ENCODE results near the gene GHDC.
"Not testable (repeated sequence)": the region's sequence is repeated elsewhere in the genome, so short reads cannot be mapped to it uniquely, and the experiment has no call there.

GHDC gene

GRCh38 chr17:42193969-42194899 is at the start of gene GHDC:
Gene GHDC (minus strand): TSS chr17:42194494. CDS start chr17:42193581, 913 bp downstream.
- peak; percentile 52 to 69 (median 61) for DNase-seq

GRCh38 chr17:42243493-42243982 is 49.2 kb upstream of the GHDC start:
- DNase-seq: no peak

GRCh38 chr17:42241871-42242270 is 47.6 kb upstream of the GHDC start:
- no peak for DNase-seq

GRCh38 chr17:42240863-42241262 is 46.6 kb upstream of the GHDC start:
- DNase-seq: not testable (repeated sequence)

GRCh38 chr17:42240201-42240600 is 45.9 kb upstream of the GHDC start:
- DNase-seq: no peak

GRCh38 chr17:42239576-42239975 is 45.3 kb upstream of the GHDC start:
- not testable (repeated sequence) for DNase-seq

GRCh38 chr17:42236760-42237159 is 42.5 kb upstream of the GHDC start:
- no peak for DNase-seq

GRCh38 chr17:42233994-42234393 is 39.7 kb upstream of the GHDC start:
- DNase-seq: no peak

GRCh38 chr17:42233156-42233555 is 38.9 kb upstream of the GHDC start:
- no peak for DNase-seq

GRCh38 chr17:42230225-42230624 is 35.9 kb upstream of the GHDC start:
- DNase-seq: no peak

- no peak for DNase-seq
Observed at GRCh38 chr17:42227849-42228700, 33.8 kb upstream of the GHDC start.

- no peak for DNase-seq
Observed at GRCh38 chr17:42225646-42226045, 31.4 kb upstream of the GHDC start.

GRCh38 chr17:42224651-42225050 is 30.4 kb upstream of the GHDC start:
- no peak for DNase-seq

- DNase-seq: peak in 3 of 4 experiments; percentile 17 to 29 (median 29)
Observed at GRCh38 chr17:42221886-42222745, 27.8 kb upstream of the GHDC start.

- not testable (repeated sequence) for DNase-seq
Observed at GRCh38 chr17:42219280-42219679, 25.0 kb upstream of the GHDC start.

GRCh38 chr17:42214156-42214555 is 19.9 kb upstream of the GHDC start:
- no peak for DNase-seq

- DNase-seq: no peak
Observed at GRCh38 chr17:42212382-42212781, 18.1 kb upstream of the GHDC start.

- DNase-seq: not testable (repeated sequence)
Observed at GRCh38 chr17:42211921-42212341, 17.6 kb upstream of the GHDC start.

GRCh38 chr17:42210046-42210445 is 15.8 kb upstream of the GHDC start:
- DNase-seq: no peak

GRCh38 chr17:42206153-42206612 is 11.9 kb upstream of the GHDC start:
- not testable (repeated sequence) for DNase-seq

GRCh38 chr17:42203354-42203753 is 9.1 kb upstream of the GHDC start:
- no peak for DNase-seq

GRCh38 chr17:42202696-42203095 is 8.4 kb upstream of the GHDC start:
- no peak for DNase-seq

Data from activated CD4-positive, CD25-positive, alpha-beta regulatory T cell (primary cell).